ENCODE measurements around the gene OCIAD2. TPM values are rescaled to one million over a fixed set of nuclear protein-coding genes. Genes with fewer than 3 reads are reported as not detected.

The OCIAD2 gene
- total and polyA plus RNA-seq, 4 donors, result 8.5 to 159 (median 26.5) TPM

DNA sequence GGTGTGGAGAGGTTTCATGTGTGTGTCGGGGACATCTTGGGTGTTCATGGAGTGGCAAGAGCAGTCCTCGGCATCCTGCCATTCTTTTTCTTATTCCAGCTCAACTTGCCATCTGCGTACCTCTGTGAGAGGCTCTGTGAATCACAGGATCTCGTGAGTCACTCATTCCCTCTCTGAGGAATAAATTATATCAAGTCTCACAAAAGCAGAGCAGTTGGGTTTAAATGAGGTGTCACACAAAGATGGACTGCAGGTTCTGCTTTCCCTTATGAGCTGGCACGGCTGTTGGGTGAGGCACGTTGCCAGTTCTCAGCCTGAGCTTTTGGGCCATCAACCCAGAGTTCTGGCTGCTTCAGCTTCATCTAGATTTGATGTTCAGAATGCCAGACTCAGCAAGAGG is 6.8 kb upstream of the OCIAD2 start:
- Histone ChIP-seq H3K9me3 (ENCODE audit: control insufficient read depth in 4 of 4, low read length in 3 of 4) (no peaks in the 10 kb centered on the region), H3K27ac (ENCODE audit: low read depth in 1 of 2, low read length in 2 of 2) (no peak overlapping the region), H3K9ac (ENCODE audit: low read depth in 1 of 2, low read length in 2 of 2) (no peak overlapping the region), H3K27me3 (ENCODE audit: control insufficient read depth in 4 of 4, insufficient read depth in 4 of 4, low read length in 3 of 4) (no peaks in the 10 kb centered on the region), H3K4me3 (ENCODE audit: low read depth in 1 of 3, low read length in 3 of 3) (no peak overlapping the region), H3K36me3 (ENCODE audit: control insufficient read depth in 4 of 4, insufficient read depth in 3 of 4, low read depth in 1 of 4, low read length in 3 of 4) (no peaks in the 10 kb centered on the region), H3K4me1 (ENCODE audit: control insufficient read depth in 4 of 4, insufficient read depth in 4 of 4, low read length in 3 of 4) (no peaks in the 10 kb centered on the region)
- WGBS, result 93% methylated on average over 6 of the region's 6 CpGs
- DNase-seq (ENCODE audit: low spot score), result no peak
- TF ChIP-seq, protein P1, sequence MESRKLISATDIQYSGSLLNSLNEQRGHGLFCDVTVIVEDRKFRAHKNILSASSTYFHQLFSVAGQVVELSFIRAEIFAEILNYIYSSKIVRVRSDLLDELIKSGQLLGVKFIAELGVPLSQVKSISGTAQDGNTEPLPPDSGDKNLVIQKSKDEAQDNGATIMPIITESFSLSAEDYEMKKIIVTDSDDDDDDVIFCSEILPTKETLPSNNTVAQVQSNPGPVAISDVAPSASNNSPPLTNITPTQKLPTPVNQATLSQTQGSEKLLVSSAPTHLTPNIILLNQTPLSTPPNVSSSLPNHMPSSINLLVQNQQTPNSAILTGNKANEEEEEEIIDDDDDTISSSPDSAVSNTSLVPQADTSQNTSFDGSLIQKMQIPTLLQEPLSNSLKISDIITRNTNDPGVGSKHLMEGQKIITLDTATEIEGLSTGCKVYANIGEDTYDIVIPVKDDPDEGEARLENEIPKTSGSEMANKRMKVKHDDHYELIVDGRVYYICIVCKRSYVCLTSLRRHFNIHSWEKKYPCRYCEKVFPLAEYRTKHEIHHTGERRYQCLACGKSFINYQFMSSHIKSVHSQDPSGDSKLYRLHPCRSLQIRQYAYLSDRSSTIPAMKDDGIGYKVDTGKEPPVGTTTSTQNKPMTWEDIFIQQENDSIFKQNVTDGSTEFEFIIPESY (IDR thresholded peaks at IDR 0.05), result no peak
- TF ChIP-seq, protein P2, sequence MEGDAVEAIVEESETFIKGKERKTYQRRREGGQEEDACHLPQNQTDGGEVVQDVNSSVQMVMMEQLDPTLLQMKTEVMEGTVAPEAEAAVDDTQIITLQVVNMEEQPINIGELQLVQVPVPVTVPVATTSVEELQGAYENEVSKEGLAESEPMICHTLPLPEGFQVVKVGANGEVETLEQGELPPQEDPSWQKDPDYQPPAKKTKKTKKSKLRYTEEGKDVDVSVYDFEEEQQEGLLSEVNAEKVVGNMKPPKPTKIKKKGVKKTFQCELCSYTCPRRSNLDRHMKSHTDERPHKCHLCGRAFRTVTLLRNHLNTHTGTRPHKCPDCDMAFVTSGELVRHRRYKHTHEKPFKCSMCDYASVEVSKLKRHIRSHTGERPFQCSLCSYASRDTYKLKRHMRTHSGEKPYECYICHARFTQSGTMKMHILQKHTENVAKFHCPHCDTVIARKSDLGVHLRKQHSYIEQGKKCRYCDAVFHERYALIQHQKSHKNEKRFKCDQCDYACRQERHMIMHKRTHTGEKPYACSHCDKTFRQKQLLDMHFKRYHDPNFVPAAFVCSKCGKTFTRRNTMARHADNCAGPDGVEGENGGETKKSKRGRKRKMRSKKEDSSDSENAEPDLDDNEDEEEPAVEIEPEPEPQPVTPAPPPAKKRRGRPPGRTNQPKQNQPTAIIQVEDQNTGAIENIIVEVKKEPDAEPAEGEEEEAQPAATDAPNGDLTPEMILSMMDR (IDR thresholded peaks at IDR 0.05; ENCODE audit: low read depth, low read length, missing input control), result no peak
- TF ChIP-seq RAD21 (IDR thresholded peaks at IDR 0.05) (no peak), HNF4A (conservative IDR thresholded peaks at IDR 0.05) (no peak), NR2F2 (IDR thresholded peaks at IDR 0.05) (no peak), TAF1 (conservative IDR thresholded peaks at IDR 0.05) (no peak), YY1 (IDR thresholded peaks at IDR 0.05) (no peak), FOXA2 (IDR thresholded peaks at IDR 0.05) (no peak), EGR1 (IDR thresholded peaks at IDR 0.05; ENCODE audit: low read depth in 2 of 2) (no peak), RXRA (IDR thresholded peaks at IDR 0.05) (no peak), JUND (IDR thresholded peaks at IDR 0.05) (no peak), FOXA1 (IDR thresholded peaks at IDR 0.05) (no peak), SP1 (IDR thresholded peaks at IDR 0.05) (no peak), GABPA (IDR thresholded peaks at IDR 0.05 in 1 of 2, conservative IDR thresholded peaks at IDR 0.05 in 1 of 2) (no peak), HNF4G (IDR thresholded peaks at IDR 0.05) (no peak)
- TF ChIP-seq, protein P3, sequence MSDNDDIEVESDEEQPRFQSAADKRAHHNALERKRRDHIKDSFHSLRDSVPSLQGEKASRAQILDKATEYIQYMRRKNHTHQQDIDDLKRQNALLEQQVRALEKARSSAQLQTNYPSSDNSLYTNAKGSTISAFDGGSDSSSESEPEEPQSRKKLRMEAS (IDR thresholded peaks at IDR 0.05), result no peak
- TF ChIP-seq, protein P4, sequence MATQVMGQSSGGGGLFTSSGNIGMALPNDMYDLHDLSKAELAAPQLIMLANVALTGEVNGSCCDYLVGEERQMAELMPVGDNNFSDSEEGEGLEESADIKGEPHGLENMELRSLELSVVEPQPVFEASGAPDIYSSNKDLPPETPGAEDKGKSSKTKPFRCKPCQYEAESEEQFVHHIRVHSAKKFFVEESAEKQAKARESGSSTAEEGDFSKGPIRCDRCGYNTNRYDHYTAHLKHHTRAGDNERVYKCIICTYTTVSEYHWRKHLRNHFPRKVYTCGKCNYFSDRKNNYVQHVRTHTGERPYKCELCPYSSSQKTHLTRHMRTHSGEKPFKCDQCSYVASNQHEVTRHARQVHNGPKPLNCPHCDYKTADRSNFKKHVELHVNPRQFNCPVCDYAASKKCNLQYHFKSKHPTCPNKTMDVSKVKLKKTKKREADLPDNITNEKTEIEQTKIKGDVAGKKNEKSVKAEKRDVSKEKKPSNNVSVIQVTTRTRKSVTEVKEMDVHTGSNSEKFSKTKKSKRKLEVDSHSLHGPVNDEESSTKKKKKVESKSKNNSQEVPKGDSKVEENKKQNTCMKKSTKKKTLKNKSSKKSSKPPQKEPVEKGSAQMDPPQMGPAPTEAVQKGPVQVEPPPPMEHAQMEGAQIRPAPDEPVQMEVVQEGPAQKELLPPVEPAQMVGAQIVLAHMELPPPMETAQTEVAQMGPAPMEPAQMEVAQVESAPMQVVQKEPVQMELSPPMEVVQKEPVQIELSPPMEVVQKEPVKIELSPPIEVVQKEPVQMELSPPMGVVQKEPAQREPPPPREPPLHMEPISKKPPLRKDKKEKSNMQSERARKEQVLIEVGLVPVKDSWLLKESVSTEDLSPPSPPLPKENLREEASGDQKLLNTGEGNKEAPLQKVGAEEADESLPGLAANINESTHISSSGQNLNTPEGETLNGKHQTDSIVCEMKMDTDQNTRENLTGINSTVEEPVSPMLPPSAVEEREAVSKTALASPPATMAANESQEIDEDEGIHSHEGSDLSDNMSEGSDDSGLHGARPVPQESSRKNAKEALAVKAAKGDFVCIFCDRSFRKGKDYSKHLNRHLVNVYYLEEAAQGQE (IDR thresholded peaks at IDR 0.05), result no peak
- TF ChIP-seq, protein P5, sequence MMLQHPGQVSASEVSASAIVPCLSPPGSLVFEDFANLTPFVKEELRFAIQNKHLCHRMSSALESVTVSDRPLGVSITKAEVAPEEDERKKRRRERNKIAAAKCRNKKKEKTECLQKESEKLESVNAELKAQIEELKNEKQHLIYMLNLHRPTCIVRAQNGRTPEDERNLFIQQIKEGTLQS (IDR thresholded peaks at IDR 0.05), result no peak
